H9 (cell line): ENCODE measurements around the gene TYMP. TPM values are rescaled to one million over a fixed set of nuclear protein-coding genes. Genes with fewer than 3 reads are reported as not detected.

Experiments used
- DNase-seq: peaks from one replicate; pipeline ENCODE4 v3.0.0-alpha.2; 2017
- H2AFZ ChIP-seq: one replicate; pipeline ENCODE4 v1.6.1; 2013; ENCODE audit warnings: mild to moderate bottlenecking, low read length, control low read depth, moderate library complexity
- H2AK5ac ChIP-seq: 2 replicates; pipeline ENCODE4 v1.6.1; 2013; ENCODE audit warnings: low read length, control low read depth, mixed read lengths; ENCODE audit not compliant: insufficient read length
- H2BK120ac ChIP-seq: one replicate; pipeline ENCODE4 v1.6.1; 2013; ENCODE audit warnings: low read depth, mild to moderate bottlenecking, low read length, control low read depth, inconsistent platforms; ENCODE audit not compliant: poor library complexity, severe bottlenecking
- H2BK12ac ChIP-seq: 2 replicates; pipeline ENCODE4 v1.6.1; 2013; ENCODE audit warnings: low read length, control low read depth, mixed read lengths, low read depth; ENCODE audit not compliant: insufficient read length
- H2BK15ac ChIP-seq: 2 replicates; pipeline ENCODE4 v1.6.1; 2013; ENCODE audit warnings: low read depth, low read length, control low read depth
- H2BK20ac ChIP-seq: one replicate; pipeline ENCODE4 v1.6.1; 2013; ENCODE audit warnings: low read depth, mild to moderate bottlenecking, low read length, control low read depth, inconsistent platforms; ENCODE audit not compliant: poor library complexity, severe bottlenecking
- H2BK5ac ChIP-seq: 2 replicates; pipeline ENCODE4 v1.6.1; 2013; ENCODE audit warnings: low read length, control low read depth, mixed read lengths; ENCODE audit not compliant: insufficient read length
- H3K14ac ChIP-seq: 2 replicates; pipeline ENCODE4 v1.6.1; 2013; ENCODE audit warnings: low read length, control low read depth; ENCODE audit not compliant: insufficient read depth
- H3K18ac ChIP-seq: 2 replicates; pipeline ENCODE4 v1.6.1; 2013; ENCODE audit warnings: low read depth, mild to moderate bottlenecking, mixed read lengths, low read length, control low read depth; ENCODE audit not compliant: insufficient read length
- H3K23ac ChIP-seq: 2 replicates; pipeline ENCODE4 v1.6.1; 2013; ENCODE audit warnings: low read length, control low read depth, mixed read lengths, low read depth; ENCODE audit not compliant: insufficient read length
- H3K23me2 ChIP-seq: 2 replicates; pipeline ENCODE4 v1.6.1; 2013; ENCODE audit warnings: low read depth, mild to moderate bottlenecking, mixed read lengths, low read length, control low read depth; ENCODE audit not compliant: insufficient read length, poor library complexity, severe bottlenecking
- H3K27ac ChIP-seq: 2 replicates; pipeline ENCODE4 v1.5.1; 2013; ENCODE audit warnings: low read length, control low read depth, mixed read lengths, low read depth; ENCODE audit not compliant: insufficient read length
- H3K27me3 ChIP-seq: 2 replicates; pipeline ENCODE4 v1.6.1; 2013; ENCODE audit warnings: low read length, control low read depth, inconsistent platforms; ENCODE audit not compliant: insufficient read depth
- H3K4ac ChIP-seq: 2 replicates; pipeline ENCODE4 v1.6.1; 2013; ENCODE audit warnings: low read depth, mild to moderate bottlenecking, control low read depth, inconsistent platforms, low read length, moderate library complexity
- H3K4me1 ChIP-seq: 2 replicates; pipeline ENCODE4 v1.6.1; 2013; ENCODE audit warnings: low read length, control low read depth, inconsistent platforms; ENCODE audit not compliant: insufficient read depth
- H3K4me2 ChIP-seq: 2 replicates; pipeline ENCODE4 v1.6.1; 2013; ENCODE audit warnings: low read length, control low read depth, mixed read lengths; ENCODE audit not compliant: insufficient read length, insufficient read depth
- H3K56ac ChIP-seq: 2 replicates; pipeline ENCODE4 v1.6.1; 2013; ENCODE audit warnings: low read depth, mild to moderate bottlenecking, mixed read lengths, low read length, control low read depth; ENCODE audit not compliant: insufficient read length
- H3K79me1 ChIP-seq: 2 replicates; pipeline ENCODE4 v1.6.1; 2013; ENCODE audit warnings: low read depth, mild to moderate bottlenecking, moderate library complexity, low read length, control low read depth, inconsistent platforms; ENCODE audit not compliant: insufficient read depth, poor library complexity, severe bottlenecking
- H3K79me2 ChIP-seq: 2 replicates; pipeline ENCODE4 v1.6.1; 2013; ENCODE audit warnings: low read length, control low read depth, inconsistent platforms; ENCODE audit not compliant: insufficient read depth
- H3K9ac ChIP-seq: 2 replicates; pipeline ENCODE4 v1.6.1; 2013; ENCODE audit warnings: low read length, control low read depth, mixed read lengths; ENCODE audit not compliant: insufficient read length; ENCODE audit errors: extremely low read depth
- H3K9me3 ChIP-seq: one replicate; pipeline ENCODE4 v1.6.1; 2013; ENCODE audit warnings: low read depth, low read length, inconsistent platforms; ENCODE audit not compliant: control insufficient read depth
- H3T11ph ChIP-seq: one replicate; pipeline ENCODE4 v1.6.1; 2013; ENCODE audit warnings: mild to moderate bottlenecking, low read length, control low read depth, inconsistent platforms
- H4K20me1 ChIP-seq: one replicate; pipeline ENCODE4 v1.6.1; 2013; ENCODE audit not compliant: control insufficient read depth, insufficient read length, insufficient read depth
- H4K5ac ChIP-seq: 2 replicates; pipeline ENCODE4 v1.6.1; 2013; ENCODE audit warnings: low read depth, mild to moderate bottlenecking, mixed read lengths, low read length, control low read depth; ENCODE audit not compliant: insufficient read length
- H4K8ac ChIP-seq: replicated peaks from 2 replicates; pipeline ENCODE4 v1.6.1; 2013; ENCODE audit warnings: low read length, control low read depth, mixed read lengths, low read depth; ENCODE audit not compliant: insufficient read length
- H4K91ac ChIP-seq: 2 replicates; pipeline ENCODE4 v1.6.1; 2013; ENCODE audit warnings: low read depth, mild to moderate bottlenecking, moderate library complexity, mixed read lengths, low read length, control low read depth; ENCODE audit not compliant: insufficient read length
- H3K27ac Mint-ChIP-seq, 3 experiments: 2 replicates in 2 of 3; 3 replicates in 1 of 3; pipeline ENCODE4 v1.8.0; 2020 to 2021; ENCODE audit warnings: mixed read lengths in 3 of 3, mild to moderate bottlenecking in 1 of 3, moderate library complexity in 1 of 3
- H3K27me3 Mint-ChIP-seq: 2 replicates; pipeline ENCODE4 v1.8.0; 2021; ENCODE audit warnings: low read depth, mild to moderate bottlenecking, moderate library complexity, mixed read lengths
- H3K36me3 Mint-ChIP-seq, 3 experiments: 2 replicates in 2 of 3; 3 replicates in 1 of 3; pipeline ENCODE4 v1.8.0; 2020 to 2021; ENCODE audit warnings: low read depth in 3 of 3, mixed read lengths in 3 of 3; ENCODE audit not compliant: insufficient read depth in 1 of 3
- H3K4me1 Mint-ChIP-seq, 2 experiments: 2 replicates each; pipeline ENCODE4 v1.8.0; 2020; ENCODE audit warnings: mixed read lengths in 2 of 2
- H3K4me3 Mint-ChIP-seq, 2 experiments: 2 replicates in 1 of 2; 3 replicates in 1 of 2; pipeline ENCODE4 v1.8.0; 2020 to 2021; ENCODE audit warnings: mild to moderate bottlenecking in 2 of 2, mixed read lengths in 2 of 2, moderate library complexity in 1 of 2
- H3K9me3 Mint-ChIP-seq, 2 experiments: 2 replicates in 1 of 2; 3 replicates in 1 of 2; pipeline ENCODE4 v1.8.0; 2020; ENCODE audit warnings: mild to moderate bottlenecking in 2 of 2, mixed read lengths in 2 of 2, moderate library complexity in 1 of 2
- WGBS: extraction: QIAGEN DNeasy Blood & Tissue Kit; methylation state at CpG from one replicate; pipeline ENCODE4 v1.1.7; 2013; ENCODE audit warnings: missing lambda C conversion rate, low lambda C conversion rate, mixed read lengths; ENCODE audit not compliant: insufficient read length; ENCODE audit errors: extremely low coverage; 5-methylcytosine and 5-hydroxymethylcytosine counted together
- total RNA-seq: library from RNA; stranded (reverse); gene quantifications from 2 replicates; pipeline ENCODE4 v1.2.1, GENCODE V29; 2021
- TF ChIP-seq, protein P1 (sequence below): fragments of 200-600 bp; sonication (generic); conservative IDR thresholded peaks from 3 replicates; pipeline ENCODE4 v1.8.0; 2021; ENCODE audit warnings: antibody characterized with exemption, mild to moderate bottlenecking

TYMP gene
- total RNA-seq, 1 experiment from 2014 or later = 1.0 TPM

DNA sequence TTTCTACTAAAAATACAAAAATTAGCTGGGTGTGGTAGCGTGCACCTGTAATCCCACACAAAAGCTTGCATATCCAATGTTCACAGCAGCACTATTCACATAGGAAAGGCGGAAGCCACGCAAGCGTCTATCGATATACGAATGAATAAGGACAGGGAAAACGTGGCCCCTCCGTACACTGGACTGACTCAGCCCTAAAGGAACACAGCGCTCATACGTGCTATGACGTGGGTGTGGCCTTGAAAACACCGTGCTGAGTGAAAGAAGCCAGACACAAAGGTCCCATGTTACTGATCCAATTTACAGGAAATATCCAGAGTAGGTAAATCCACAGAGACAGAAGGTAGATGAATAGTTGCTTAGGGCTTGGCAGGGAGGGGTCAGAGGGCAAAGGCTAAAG lies 29.4 kb downstream of the TYMP start:
- Histone ChIP-seq H3K79me1 (no peaks in the 10 kb centered on the region), H3K56ac (no peak overlapping the region), H2AK5ac (no peak overlapping the region), H3K14ac (no peak overlapping the region), H3K23ac (no peak overlapping the region), H3K9me3 (no peaks in the 10 kb centered on the region), H2BK5ac (no peak overlapping the region), H3K4me2 (no peak overlapping the region), H3K4ac (no peak overlapping the region), H4K20me1 (no peaks in the 10 kb centered on the region), H2BK120ac (no peak overlapping the region), H3K18ac (no peak overlapping the region), H3K79me2 (no peaks in the 10 kb centered on the region), H3K9ac (no peak overlapping the region), H3T11ph (no peak overlapping the region), H3K27me3 (no peaks in the 10 kb centered on the region), H3K4me1 (no peaks in the 10 kb centered on the region), H4K5ac (no peak overlapping the region), H4K91ac (no peak overlapping the region), H4K8ac (no peak overlapping the region), H3K23me2 (no peaks in the 10 kb centered on the region), H2BK15ac (no peak overlapping the region), H2BK20ac (no peak overlapping the region), H2AFZ (no peak overlapping the region), H3K27ac (no peak overlapping the region), H2BK12ac (no peak overlapping the region)
- Mint-ChIP-seq H3K36me3 (peaks cover 0 to 3% (median 0%) of the 10 kb centered on the region in 3 experiments; a peak in 2 of 7 replicates), H3K9me3 (no peaks in the 10 kb centered on the region; a peak in 1 of 5 replicates), H3K4me1 (peaks cover 5 to 6% of the 10 kb centered on the region in 2 experiments), H3K27ac (no peak overlapping the region; a peak in 1 of 7 replicates), H3K4me3 (no peak overlapping the region), H3K27me3 (peaks cover 10% of the 10 kb centered on the region)
- DNase-seq = no peak
- TF ChIP-seq, protein P1, sequence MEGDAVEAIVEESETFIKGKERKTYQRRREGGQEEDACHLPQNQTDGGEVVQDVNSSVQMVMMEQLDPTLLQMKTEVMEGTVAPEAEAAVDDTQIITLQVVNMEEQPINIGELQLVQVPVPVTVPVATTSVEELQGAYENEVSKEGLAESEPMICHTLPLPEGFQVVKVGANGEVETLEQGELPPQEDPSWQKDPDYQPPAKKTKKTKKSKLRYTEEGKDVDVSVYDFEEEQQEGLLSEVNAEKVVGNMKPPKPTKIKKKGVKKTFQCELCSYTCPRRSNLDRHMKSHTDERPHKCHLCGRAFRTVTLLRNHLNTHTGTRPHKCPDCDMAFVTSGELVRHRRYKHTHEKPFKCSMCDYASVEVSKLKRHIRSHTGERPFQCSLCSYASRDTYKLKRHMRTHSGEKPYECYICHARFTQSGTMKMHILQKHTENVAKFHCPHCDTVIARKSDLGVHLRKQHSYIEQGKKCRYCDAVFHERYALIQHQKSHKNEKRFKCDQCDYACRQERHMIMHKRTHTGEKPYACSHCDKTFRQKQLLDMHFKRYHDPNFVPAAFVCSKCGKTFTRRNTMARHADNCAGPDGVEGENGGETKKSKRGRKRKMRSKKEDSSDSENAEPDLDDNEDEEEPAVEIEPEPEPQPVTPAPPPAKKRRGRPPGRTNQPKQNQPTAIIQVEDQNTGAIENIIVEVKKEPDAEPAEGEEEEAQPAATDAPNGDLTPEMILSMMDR = no peak
- WGBS = no CpG with 5 or more reads among the region's 12 CpGs
